Neural progenitor cell (in vitro differentiated cells): ENCODE results near the gene UGT1A1. TPM values are rescaled to one million over a fixed set of nuclear protein-coding genes. Genes with fewer than 3 reads are reported as not detected.

Source experiments
- DNase-seq: peaks from one replicate; pipeline ENCODE4 v3.0.0-alpha.2; 2016; ENCODE audit warnings: low spot score
- H2AFZ ChIP-seq: fragments of 200-600 bp; sonication (generic); replicated peaks from 2 replicates; pipeline ENCODE4 v1.6.1; 2016; ENCODE audit warnings: antibody characterized with exemption
- H3F3A ChIP-seq: fragments of 200-600 bp; sonication (generic); 2 replicates; pipeline ENCODE4 v1.6.1; 2016; ENCODE audit warnings: antibody characterized with exemption, low read depth
- H3K27ac ChIP-seq: fragments of 200-600 bp; sonication (generic); 2 replicates; pipeline ENCODE4 v1.5.1; 2016; ENCODE audit warnings: mild to moderate bottlenecking
- H3K27me3 ChIP-seq: fragments of 200-600 bp; sonication (generic); 2 replicates; pipeline ENCODE4 v1.6.1; 2016; ENCODE audit warnings: mild to moderate bottlenecking, moderate library complexity
- H3K36me3 ChIP-seq: fragments of 200-600 bp; sonication (generic); 2 replicates; pipeline ENCODE4 v1.5.1; 2016
- H3K4me1 ChIP-seq: fragments of 200-600 bp; sonication (generic); 2 replicates; pipeline ENCODE4 v1.6.1; 2016; ENCODE audit warnings: mixed run types
- H3K4me2 ChIP-seq: fragments of 200-600 bp; sonication (generic); 2 replicates; pipeline ENCODE4 v1.6.1; 2016
- H3K4me3 ChIP-seq: fragments of 200-600 bp; sonication (generic); 2 replicates; pipeline ENCODE4 v1.5.1; 2016
- H3K79me2 ChIP-seq: fragments of 200-600 bp; sonication (generic); 2 replicates; pipeline ENCODE4 v1.6.1; 2016; ENCODE audit warnings: low read depth
- H3K9ac ChIP-seq: fragments of 200-600 bp; sonication (generic); 2 replicates; pipeline ENCODE4 v1.6.1; 2016
- H3K9me3 ChIP-seq: fragments of 200-600 bp; sonication (generic); 2 replicates; pipeline ENCODE4 v1.5.1; 2016; ENCODE audit warnings: low read depth
- H4K20me1 ChIP-seq: fragments of 200-600 bp; sonication (generic); 2 replicates; pipeline ENCODE4 v1.6.1; 2016; ENCODE audit warnings: low read depth
- H3K27ac Mint-ChIP-seq: 3 replicates; pipeline ENCODE4 v1.8.0; 2021; ENCODE audit warnings: mixed read lengths
- H3K27me3 Mint-ChIP-seq: 2 replicates; pipeline ENCODE4 v1.8.0; 2022; ENCODE audit warnings: low read depth, mild to moderate bottlenecking, inconsistent platforms, moderate library complexity, mixed read lengths; ENCODE audit not compliant: insufficient read depth
- H3K36me3 Mint-ChIP-seq: 3 replicates; pipeline ENCODE4 v1.8.0; 2021; ENCODE audit warnings: mixed read lengths
- H3K4me1 Mint-ChIP-seq: 3 replicates; pipeline ENCODE4 v1.8.0; 2021; ENCODE audit warnings: mixed read lengths
- H3K4me3 Mint-ChIP-seq: 3 replicates; pipeline ENCODE4 v1.8.0; 2021; ENCODE audit warnings: mild to moderate bottlenecking, moderate library complexity, mixed read lengths
- H3K9me3 Mint-ChIP-seq: 3 replicates; pipeline ENCODE4 v1.8.0; 2020; ENCODE audit warnings: mixed read lengths
- EZH2 ChIP-seq: fragments of 200-600 bp; sonication (generic); IDR thresholded peaks from 2 replicates; pipeline ENCODE4 v1.6.1; 2017; ENCODE audit warnings: antibody characterized with exemption, mild to moderate bottlenecking, moderate library complexity
- EZH2phosphoT487 ChIP-seq: fragments of 200-600 bp; sonication (generic); IDR thresholded peaks from 2 replicates; pipeline ENCODE4 v1.6.1; 2017; ENCODE audit warnings: antibody characterized with exemption
- total RNA-seq: library from RNA; depleted of rRNA; stranded (reverse); fragments of >200 nt; gene quantifications from 2 replicates; pipeline ENCODE4 v1.2.3, GENCODE V29; 2015; ENCODE audit warnings: low replicate concordance
- TF ChIP-seq, protein P1 (sequence below): fragments of 200-600 bp; sonication (generic); IDR thresholded peaks from 2 replicates; pipeline ENCODE4 v1.5.1; 2017; ENCODE audit warnings: antibody characterized with exemption, mild to moderate bottlenecking

Gene UGT1A1
- total RNA-seq: not detected in 2 replicates

DNA sequence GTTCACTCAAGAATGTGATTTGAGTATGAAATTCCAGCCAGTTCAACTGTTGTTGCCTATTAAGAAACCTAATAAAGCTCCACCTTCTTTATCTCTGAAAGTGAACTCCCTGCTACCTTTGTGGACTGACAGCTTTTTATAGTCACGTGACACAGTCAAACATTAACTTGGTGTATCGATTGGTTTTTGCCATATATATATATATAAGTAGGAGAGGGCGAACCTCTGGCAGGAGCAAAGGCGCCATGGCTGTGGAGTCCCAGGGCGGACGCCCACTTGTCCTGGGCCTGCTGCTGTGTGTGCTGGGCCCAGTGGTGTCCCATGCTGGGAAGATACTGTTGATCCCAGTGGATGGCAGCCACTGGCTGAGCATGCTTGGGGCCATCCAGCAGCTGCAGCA, at the start of gene UGT1A1:
UGT1A1 (plus strand) TSS at position 228 of the 400 bp plus-strand sequence; CDS start at position 246, 18 bp downstream.
- Mint-ChIP-seq H3K27me3 (peaks cover 2% of the 10 kb centered on the region), H3K4me3 (no peak within 1 kb of the TSS), H3K4me1 (peaks cover 5% of the 10 kb centered on the region), H3K27ac (peak within 1 kb of the TSS; percentile 54), H3K36me3 (no peaks in the 10 kb centered on the region), H3K9me3 (peaks cover 2% of the 10 kb centered on the region)
- no peaks in the 10 kb centered on the region for H3K36me3 ChIP-seq
- no peaks in the 10 kb centered on the region for H4K20me1 ChIP-seq
- H3K9me3 ChIP-seq: no peaks in the 10 kb centered on the region
- H3K4me2 ChIP-seq: no peak within 1 kb of the TSS
- H3K79me2 ChIP-seq: no peaks in the 10 kb centered on the region
- no peak for DNase-seq
- H3F3A ChIP-seq: no peaks in the 10 kb centered on the region
- H3K4me1 ChIP-seq: no peaks in the 10 kb centered on the region
- no peak for TF ChIP-seq EZH2phosphoT487
- TF ChIP-seq EZH2: no peak
- TF ChIP-seq, protein P1, sequence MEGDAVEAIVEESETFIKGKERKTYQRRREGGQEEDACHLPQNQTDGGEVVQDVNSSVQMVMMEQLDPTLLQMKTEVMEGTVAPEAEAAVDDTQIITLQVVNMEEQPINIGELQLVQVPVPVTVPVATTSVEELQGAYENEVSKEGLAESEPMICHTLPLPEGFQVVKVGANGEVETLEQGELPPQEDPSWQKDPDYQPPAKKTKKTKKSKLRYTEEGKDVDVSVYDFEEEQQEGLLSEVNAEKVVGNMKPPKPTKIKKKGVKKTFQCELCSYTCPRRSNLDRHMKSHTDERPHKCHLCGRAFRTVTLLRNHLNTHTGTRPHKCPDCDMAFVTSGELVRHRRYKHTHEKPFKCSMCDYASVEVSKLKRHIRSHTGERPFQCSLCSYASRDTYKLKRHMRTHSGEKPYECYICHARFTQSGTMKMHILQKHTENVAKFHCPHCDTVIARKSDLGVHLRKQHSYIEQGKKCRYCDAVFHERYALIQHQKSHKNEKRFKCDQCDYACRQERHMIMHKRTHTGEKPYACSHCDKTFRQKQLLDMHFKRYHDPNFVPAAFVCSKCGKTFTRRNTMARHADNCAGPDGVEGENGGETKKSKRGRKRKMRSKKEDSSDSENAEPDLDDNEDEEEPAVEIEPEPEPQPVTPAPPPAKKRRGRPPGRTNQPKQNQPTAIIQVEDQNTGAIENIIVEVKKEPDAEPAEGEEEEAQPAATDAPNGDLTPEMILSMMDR: no peak
- H3K27me3 ChIP-seq: no peaks in the 10 kb centered on the region
- no peak within 1 kb of the TSS for H3K27ac ChIP-seq
- H2AFZ ChIP-seq: no peak within 1 kb of the TSS
- H3K9ac ChIP-seq: no peak within 1 kb of the TSS
- no peak within 1 kb of the TSS for H3K4me3 ChIP-seq

GRCh38 chr2:233711312-233712008, 48.6 kb upstream of the UGT1A1 start:
- H3K79me2 ChIP-seq: no peaks in the 10 kb centered on the region
- no peaks in the 10 kb centered on the region for H3K36me3 Mint-ChIP-seq
- peak overlapping the region; percentile 23 for H2AFZ ChIP-seq
- no peaks in the 10 kb centered on the region for H3K27me3 ChIP-seq
- no peak overlapping the region for H3K4me2 ChIP-seq
- H3F3A ChIP-seq: no peaks in the 10 kb centered on the region
- TF ChIP-seq, protein P1: peak; percentile 93
- TF ChIP-seq EZH2phosphoT487 (no peak), EZH2 (no peak)
- no peak overlapping the region for H3K4me3 ChIP-seq
- no peak overlapping the region for H3K27ac ChIP-seq
- peak; percentile 85 for DNase-seq
- H4K20me1 ChIP-seq: no peaks in the 10 kb centered on the region
- peaks cover 1% of the 10 kb centered on the region for H3K4me1 Mint-ChIP-seq
- no peaks in the 10 kb centered on the region for H3K9me3 ChIP-seq
- no peak overlapping the region for H3K4me3 Mint-ChIP-seq
- no peak overlapping the region for H3K27ac Mint-ChIP-seq
- H3K9me3 Mint-ChIP-seq: no peaks in the 10 kb centered on the region
- no peaks in the 10 kb centered on the region for H3K4me1 ChIP-seq
- H3K27me3 Mint-ChIP-seq: peaks cover 3% of the 10 kb centered on the region
- no peak overlapping the region for H3K9ac ChIP-seq
- no peaks in the 10 kb centered on the region for H3K36me3 ChIP-seq

DNA sequence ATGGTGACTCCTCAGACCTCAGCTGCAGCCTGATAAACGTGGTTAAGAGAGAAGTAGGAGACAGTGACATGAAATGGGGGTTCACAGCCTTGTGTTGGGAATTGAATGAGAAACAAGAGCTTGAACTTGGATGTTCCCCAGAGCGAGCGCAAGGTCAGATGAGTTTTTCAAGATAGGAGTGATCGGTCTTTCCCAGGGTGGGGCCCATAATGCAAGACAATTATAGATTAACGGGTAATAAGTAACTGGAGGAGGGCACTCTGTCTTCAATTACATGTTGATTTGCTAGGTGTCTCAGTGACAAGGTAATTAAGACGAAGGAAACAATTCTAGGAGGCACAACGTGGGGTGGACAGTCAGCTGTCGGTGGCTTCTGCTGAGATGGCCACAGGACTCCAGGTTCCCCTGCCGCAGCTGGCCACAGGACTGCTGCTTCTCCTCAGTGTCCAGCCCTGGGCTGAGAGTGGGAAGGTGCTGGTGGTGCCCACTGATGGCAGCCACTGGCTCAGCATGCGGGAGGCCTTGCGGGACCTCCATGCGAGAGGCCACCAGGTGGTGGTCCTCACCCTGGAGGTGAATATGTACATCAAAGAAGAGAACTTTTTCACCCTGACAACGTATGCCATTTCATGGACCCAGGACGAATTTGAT, 47.3 kb upstream of the UGT1A1 start, which contains the start of gene UGT1A5:
UGT1A5 (plus strand) TSS at position 297 of the 651 bp plus-strand sequence; CDS start at position 382, 85 bp downstream.
- H3K36me3 ChIP-seq: no peaks in the 10 kb centered on the region
- H3K79me2 ChIP-seq: no peaks in the 10 kb centered on the region
- no peak within 1 kb of the TSS for H3K27ac ChIP-seq
- no peaks in the 10 kb centered on the region for H3F3A ChIP-seq
- no peak within 1 kb of the TSS for H3K4me3 ChIP-seq
- H2AFZ ChIP-seq: no peak within 1 kb of the TSS
- H3K27me3 ChIP-seq: no peaks in the 10 kb centered on the region
- H3K27ac Mint-ChIP-seq: no peak within 1 kb of the TSS
- H3K27me3 Mint-ChIP-seq: peaks cover 3% of the 10 kb centered on the region
- no peaks in the 10 kb centered on the region for H3K36me3 Mint-ChIP-seq
- peaks cover 5% of the 10 kb centered on the region for H3K4me1 Mint-ChIP-seq
- no peaks in the 10 kb centered on the region for H3K4me1 ChIP-seq
- TF ChIP-seq EZH2: no peak
- TF ChIP-seq EZH2phosphoT487: no peak
- TF ChIP-seq, protein P1: no peak
- H3K9me3 ChIP-seq: no peaks in the 10 kb centered on the region
- H4K20me1 ChIP-seq: no peaks in the 10 kb centered on the region
- no peak for DNase-seq
- no peak within 1 kb of the TSS for H3K9ac ChIP-seq
- H3K9me3 Mint-ChIP-seq: no peaks in the 10 kb centered on the region
- no peak within 1 kb of the TSS for H3K4me2 ChIP-seq
- peak within 1 kb of the TSS; percentile 36 for H3K4me3 Mint-ChIP-seq
